ENCODE results near the gene POLH.
"Not testable (repeated sequence)": the region's sequence is repeated elsewhere in the genome, so short reads cannot be mapped to it uniquely, and the experiment has no call there.

DNA sequence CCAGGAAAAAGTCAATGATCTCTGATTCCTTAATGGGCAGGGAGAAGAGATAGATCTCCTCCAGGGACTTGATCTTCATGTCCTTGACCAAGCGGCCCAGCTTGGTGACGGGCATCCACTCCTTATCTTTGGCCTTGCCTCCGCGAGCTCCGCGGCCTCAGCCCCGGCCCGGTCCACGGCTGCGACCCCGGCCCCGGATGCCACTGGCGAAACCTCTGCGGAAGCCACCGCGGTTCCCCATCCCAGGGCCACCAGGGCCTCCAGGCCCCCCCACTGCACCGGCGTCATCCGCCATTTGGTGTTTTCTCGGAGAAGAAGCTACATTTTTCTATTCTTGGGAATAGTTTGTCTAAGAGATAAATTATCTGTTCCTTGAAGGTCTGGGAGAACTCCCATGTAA lies 36.6 kb upstream of the POLH start:
- TF ChIP-seq EZH2 (IDR thresholded peaks at IDR 0.05; ENCODE audit: low read length, missing control alignments): not testable (repeated sequence)
- TF ChIP-seq, protein P1, sequence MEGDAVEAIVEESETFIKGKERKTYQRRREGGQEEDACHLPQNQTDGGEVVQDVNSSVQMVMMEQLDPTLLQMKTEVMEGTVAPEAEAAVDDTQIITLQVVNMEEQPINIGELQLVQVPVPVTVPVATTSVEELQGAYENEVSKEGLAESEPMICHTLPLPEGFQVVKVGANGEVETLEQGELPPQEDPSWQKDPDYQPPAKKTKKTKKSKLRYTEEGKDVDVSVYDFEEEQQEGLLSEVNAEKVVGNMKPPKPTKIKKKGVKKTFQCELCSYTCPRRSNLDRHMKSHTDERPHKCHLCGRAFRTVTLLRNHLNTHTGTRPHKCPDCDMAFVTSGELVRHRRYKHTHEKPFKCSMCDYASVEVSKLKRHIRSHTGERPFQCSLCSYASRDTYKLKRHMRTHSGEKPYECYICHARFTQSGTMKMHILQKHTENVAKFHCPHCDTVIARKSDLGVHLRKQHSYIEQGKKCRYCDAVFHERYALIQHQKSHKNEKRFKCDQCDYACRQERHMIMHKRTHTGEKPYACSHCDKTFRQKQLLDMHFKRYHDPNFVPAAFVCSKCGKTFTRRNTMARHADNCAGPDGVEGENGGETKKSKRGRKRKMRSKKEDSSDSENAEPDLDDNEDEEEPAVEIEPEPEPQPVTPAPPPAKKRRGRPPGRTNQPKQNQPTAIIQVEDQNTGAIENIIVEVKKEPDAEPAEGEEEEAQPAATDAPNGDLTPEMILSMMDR (conservative IDR thresholded peaks at IDR 0.05 in 1 of 2, IDR thresholded peaks at IDR 0.05 in 1 of 2; ENCODE audit: low read depth in 1 of 2, low read length in 2 of 2): not testable (repeated sequence)

Data from fibroblast of lung (primary cell).